Karpas-422 (cell line): ENCODE measurements around the gene FMN1. TPM values are rescaled to one million over a fixed set of nuclear protein-coding genes. Genes with fewer than 3 reads are reported as not detected.

Source experiments
- DNase-seq: peaks from one replicate; pipeline ENCODE4 v3.0.0-alpha.2; 2015
- H2AFZ ChIP-seq: fragments of 200-600 bp; sonication (generic); 2 replicates; pipeline ENCODE4 v1.6.1; 2014; ENCODE audit warnings: antibody characterized with exemption, low read length, mixed read lengths
- H3K27ac ChIP-seq: fragments of 200-600 bp; sonication (generic); 2 replicates; pipeline ENCODE4 v1.5.1; 2014; ENCODE audit warnings: mild to moderate bottlenecking, low read length, moderate library complexity
- H3K27me3 ChIP-seq: fragments of 200-600 bp; sonication (generic); 2 replicates; pipeline ENCODE4 v1.6.1; 2014; ENCODE audit warnings: low read length, mixed read lengths
- H3K36me3 ChIP-seq: fragments of 200-600 bp; sonication (generic); 2 replicates; pipeline ENCODE4 v1.6.1; 2014; ENCODE audit warnings: low read length, mixed read lengths; ENCODE audit not compliant: insufficient read depth
- H3K4me1 ChIP-seq: fragments of 200-600 bp; sonication (generic); 2 replicates; pipeline ENCODE4 v1.6.1; 2014; ENCODE audit warnings: mild to moderate bottlenecking, low read length, mixed read lengths
- H3K4me2 ChIP-seq: fragments of 200-600 bp; sonication (generic); 2 replicates; pipeline ENCODE4 v1.6.1; 2014; ENCODE audit warnings: low read length, low read depth, mild to moderate bottlenecking; ENCODE audit not compliant: poor library complexity, severe bottlenecking
- H3K4me3 ChIP-seq: fragments of 200-600 bp; sonication (generic); 2 replicates; pipeline ENCODE4 v1.5.1; 2014; ENCODE audit warnings: mild to moderate bottlenecking, antibody characterized with exemption, low read length, mixed read lengths
- H3K79me2 ChIP-seq: fragments of 200-600 bp; sonication (generic); 2 replicates; pipeline ENCODE4 v1.6.1; 2014; ENCODE audit warnings: mild to moderate bottlenecking, low read length, mixed read lengths
- H3K9ac ChIP-seq: fragments of 200-600 bp; sonication (generic); 2 replicates; pipeline ENCODE4 v1.6.0; 2014; ENCODE audit warnings: low read length
- H3K9me2 ChIP-seq: fragments of 200-600 bp; sonication (generic), shearing (Covaris generic); replicated peaks from 2 replicates; pipeline ENCODE4 v1.6.0; 2014; ENCODE audit warnings: mild to moderate bottlenecking, low read length, moderate library complexity; ENCODE audit not compliant: insufficient read depth
- H3K9me3 ChIP-seq: fragments of 300-700, 200-600 bp; sonication (generic); 2 replicates; pipeline ENCODE4 v1.6.1; 2014; ENCODE audit warnings: low read length, mixed read lengths
- H4K20me1 ChIP-seq: fragments of 200-600 bp; sonication (generic); 2 replicates; pipeline ENCODE4 v1.6.1; 2014; ENCODE audit warnings: mild to moderate bottlenecking, antibody characterized with exemption, low read length, low read depth; ENCODE audit not compliant: insufficient read depth
- total RNA-seq: library from RNA; depleted of rRNA; stranded (reverse); fragments of >200 nt; shearing (Covaris generic); gene quantifications from 2 replicates; pipeline ENCODE4 v1.2.3, GENCODE V29; 2014; ENCODE audit warnings: low replicate concordance

Gene FMN1
- total RNA-seq, 1 experiment from 2014 or later, result 1.1 TPM

DNA sequence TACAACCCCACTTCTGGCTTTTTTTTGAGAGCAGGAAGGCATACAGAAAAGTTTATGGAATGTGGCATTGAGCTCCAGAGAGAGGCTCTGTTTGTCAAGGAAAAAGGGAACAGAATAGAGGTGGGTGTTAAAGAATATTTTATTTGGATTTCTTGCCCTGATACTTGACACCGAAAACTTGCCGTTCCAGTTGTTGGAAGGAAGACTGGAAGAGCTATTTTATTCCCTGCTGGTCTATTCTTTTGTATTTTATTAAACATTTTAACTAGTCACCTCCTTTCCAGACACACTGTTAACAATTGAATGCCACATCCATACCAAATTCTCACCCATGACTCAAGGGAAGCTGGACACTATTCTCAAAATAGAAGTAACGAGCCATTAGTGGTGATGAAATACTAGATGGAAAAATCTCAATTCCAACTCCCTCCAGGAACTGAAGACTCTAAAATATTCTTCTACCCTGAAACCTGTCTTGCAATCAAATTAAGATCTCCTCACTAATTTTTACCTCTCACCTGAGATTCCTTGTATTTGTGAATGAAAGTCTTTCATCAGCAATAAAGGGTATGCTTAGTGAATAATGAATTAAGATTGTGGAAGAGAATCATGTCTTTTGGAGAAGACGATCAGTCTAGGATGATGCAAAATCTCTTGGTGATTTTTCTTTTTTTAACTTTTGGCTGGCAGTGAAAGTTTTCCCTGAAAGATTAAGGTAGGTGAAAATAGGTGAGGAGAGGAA, 448.2 kb downstream of the FMN1 start:
- no peak overlapping the region for H3K27ac ChIP-seq
- DNase-seq, result no peak
- H3K4me3 ChIP-seq, result no peak overlapping the region
- no peak overlapping the region for H3K4me2 ChIP-seq
- H3K9ac ChIP-seq, result no peak overlapping the region
- H2AFZ ChIP-seq, result no peak overlapping the region
- no peaks in the 10 kb centered on the region for H4K20me1 ChIP-seq
- H3K27me3 ChIP-seq, result 0 out of 2 replicates have a peak, but pooled peaks cover 2% of the 10 kb centered on the region
- no peaks in the 10 kb centered on the region for H3K36me3 ChIP-seq
- H3K4me1 ChIP-seq, result no peaks in the 10 kb centered on the region
- no peaks in the 10 kb centered on the region for H3K9me3 ChIP-seq
- H3K79me2 ChIP-seq, result no peaks in the 10 kb centered on the region
- H3K9me2 ChIP-seq, result no peaks in the 10 kb centered on the region

DNA sequence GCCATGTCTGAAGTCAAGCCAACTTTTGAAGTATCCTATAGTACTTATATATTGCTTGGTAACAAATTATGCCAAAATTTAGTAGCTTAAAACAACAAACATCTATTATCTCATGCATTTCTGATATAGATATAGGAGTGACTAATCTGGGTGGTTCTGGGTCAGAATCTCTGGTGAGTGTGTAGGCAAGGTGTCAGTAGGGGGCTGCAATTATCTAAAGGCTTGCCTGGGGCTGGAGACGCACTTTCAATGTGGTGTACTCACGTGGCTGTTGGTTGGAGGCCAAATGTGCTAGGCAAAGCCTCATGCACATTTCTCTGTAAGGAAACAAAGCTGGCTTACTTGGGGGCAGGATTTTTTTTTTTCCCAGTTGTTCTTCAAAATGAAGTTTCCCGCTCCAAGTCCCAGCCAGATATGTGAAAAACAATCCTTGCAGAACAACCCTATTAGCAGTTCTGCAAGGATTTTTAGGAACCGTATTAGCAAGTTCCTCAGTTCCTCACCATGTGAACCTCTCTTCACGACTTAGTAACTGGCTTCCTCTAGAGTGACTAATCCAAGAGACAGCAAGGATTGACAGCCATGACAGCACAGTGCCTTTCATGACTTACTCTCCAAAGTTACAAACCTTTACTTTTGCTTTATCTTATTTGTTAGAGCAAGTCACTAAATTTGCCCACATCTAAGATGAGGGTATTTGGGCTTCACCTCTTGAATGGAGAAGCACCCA, 450.9 kb downstream of the FMN1 start:
- Histone ChIP-seq H3K4me2 (no peak overlapping the region), H3K9me3 (no peaks in the 10 kb centered on the region), H3K9ac (no peak overlapping the region), H3K9me2 (no peaks in the 10 kb centered on the region), H3K36me3 (no peaks in the 10 kb centered on the region), H3K27ac (no peak overlapping the region), H3K4me1 (no peaks in the 10 kb centered on the region), H3K79me2 (no peaks in the 10 kb centered on the region), H2AFZ (no peak overlapping the region), H3K27me3 (0 out of 2 replicates have a peak, but pooled peaks cover 2% of the 10 kb centered on the region), H3K4me3 (no peak overlapping the region), H4K20me1 (no peaks in the 10 kb centered on the region)
- no peak for DNase-seq

DNA sequence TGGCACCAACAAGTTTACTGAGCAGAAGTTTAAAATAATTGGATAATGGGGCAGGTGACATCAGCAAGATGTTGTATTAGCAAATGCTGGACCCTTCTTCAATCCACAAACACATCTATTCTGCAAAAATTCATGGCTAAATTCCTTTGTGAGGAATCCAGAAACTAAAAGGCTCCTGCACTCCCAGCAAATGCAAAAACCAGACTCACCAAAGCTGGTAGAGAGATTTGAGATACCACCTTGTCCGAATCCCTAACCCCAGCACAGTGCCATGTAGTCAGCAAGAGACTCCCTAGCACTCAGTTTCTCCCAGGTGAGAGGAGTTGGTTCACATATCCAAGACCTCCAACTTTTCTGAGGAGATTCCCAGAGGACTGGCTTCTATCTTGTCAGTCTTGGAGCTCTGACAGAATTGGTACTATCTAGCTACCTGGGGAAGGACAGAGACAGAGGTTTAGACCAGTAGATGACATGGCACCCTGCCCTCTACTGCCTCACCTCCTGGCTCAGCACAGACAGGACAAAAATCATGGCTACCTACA, 454.9 kb downstream of the FMN1 start:
- no peaks in the 10 kb centered on the region for H3K36me3 ChIP-seq
- no peaks in the 10 kb centered on the region for H3K79me2 ChIP-seq
- H3K27me3 ChIP-seq, result no peaks in the 10 kb centered on the region
- no peaks in the 10 kb centered on the region for H4K20me1 ChIP-seq
- DNase-seq, result no peak
- no peaks in the 10 kb centered on the region for H3K9me2 ChIP-seq
- H3K4me1 ChIP-seq, result no peaks in the 10 kb centered on the region
- no peak overlapping the region for H3K9ac ChIP-seq
- no peak overlapping the region for H2AFZ ChIP-seq
- no peaks in the 10 kb centered on the region for H3K9me3 ChIP-seq
- no peak overlapping the region for H3K4me3 ChIP-seq
- no peak overlapping the region for H3K4me2 ChIP-seq
- H3K27ac ChIP-seq, result no peak overlapping the region

GRCh38 chr15:32738666-32739065, 455.8 kb downstream of the FMN1 start:
- Histone ChIP-seq H3K27ac (no peak overlapping the region), H4K20me1 (no peaks in the 10 kb centered on the region), H2AFZ (no peak overlapping the region), H3K4me2 (no peak overlapping the region), H3K4me3 (no peak overlapping the region), H3K9me2 (no peaks in the 10 kb centered on the region), H3K36me3 (no peaks in the 10 kb centered on the region), H3K27me3 (no peaks in the 10 kb centered on the region), H3K79me2 (no peaks in the 10 kb centered on the region), H3K9ac (no peak overlapping the region), H3K4me1 (no peaks in the 10 kb centered on the region), H3K9me3 (no peaks in the 10 kb centered on the region)
- no peak for DNase-seq

GRCh38 chr15:32737304-32737703, 457.2 kb downstream of the FMN1 start:
- Histone ChIP-seq H3K4me3 (no peak overlapping the region), H3K36me3 (no peaks in the 10 kb centered on the region), H2AFZ (no peak overlapping the region), H3K9ac (no peak overlapping the region), H3K4me1 (no peaks in the 10 kb centered on the region), H4K20me1 (no peaks in the 10 kb centered on the region), H3K27ac (no peak overlapping the region), H3K4me2 (no peak overlapping the region), H3K9me2 (no peaks in the 10 kb centered on the region), H3K27me3 (no peaks in the 10 kb centered on the region), H3K9me3 (no peaks in the 10 kb centered on the region), H3K79me2 (no peaks in the 10 kb centered on the region)
- no peak for DNase-seq

DNA sequence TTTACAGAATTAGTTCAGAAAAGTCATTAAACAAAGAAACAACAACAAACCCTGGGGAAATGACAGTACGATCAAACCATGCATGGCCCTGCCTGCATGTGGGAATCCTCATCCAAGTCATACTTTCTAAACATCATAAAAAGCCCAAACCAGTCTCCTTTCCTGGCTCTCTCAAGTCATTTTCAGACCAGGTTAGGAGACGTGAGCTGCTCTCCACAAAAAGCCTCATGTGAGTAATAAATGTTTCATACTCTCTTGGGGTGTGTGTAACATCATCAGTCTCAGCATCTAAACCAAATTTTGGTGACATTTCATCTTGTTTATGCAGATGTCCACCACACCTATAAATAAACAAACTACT, 457.8 kb downstream of the FMN1 start:
- H3K4me3 ChIP-seq, result no peak overlapping the region
- no peaks in the 10 kb centered on the region for H3K4me1 ChIP-seq
- H3K27ac ChIP-seq, result no peak overlapping the region
- no peak for DNase-seq
- H2AFZ ChIP-seq, result no peak overlapping the region
- H3K9me2 ChIP-seq, result no peaks in the 10 kb centered on the region
- H3K4me2 ChIP-seq, result no peak overlapping the region
- H3K79me2 ChIP-seq, result no peaks in the 10 kb centered on the region
- no peak overlapping the region for H3K9ac ChIP-seq
- H3K36me3 ChIP-seq, result no peaks in the 10 kb centered on the region
- no peaks in the 10 kb centered on the region for H4K20me1 ChIP-seq
- H3K27me3 ChIP-seq, result no peaks in the 10 kb centered on the region
- H3K9me3 ChIP-seq, result no peaks in the 10 kb centered on the region

GRCh38 chr15:32735989-32736700, 458.4 kb downstream of the FMN1 start:
- Histone ChIP-seq H3K27ac (no peak overlapping the region), H3K9me2 (no peaks in the 10 kb centered on the region), H3K4me1 (no peaks in the 10 kb centered on the region), H3K4me2 (no peak overlapping the region), H3K79me2 (no peaks in the 10 kb centered on the region), H3K27me3 (no peaks in the 10 kb centered on the region), H4K20me1 (no peaks in the 10 kb centered on the region), H3K36me3 (no peaks in the 10 kb centered on the region), H3K4me3 (no peak overlapping the region), H3K9ac (no peak overlapping the region), H3K9me3 (no peaks in the 10 kb centered on the region), H2AFZ (no peak overlapping the region)
- no peak for DNase-seq

DNA sequence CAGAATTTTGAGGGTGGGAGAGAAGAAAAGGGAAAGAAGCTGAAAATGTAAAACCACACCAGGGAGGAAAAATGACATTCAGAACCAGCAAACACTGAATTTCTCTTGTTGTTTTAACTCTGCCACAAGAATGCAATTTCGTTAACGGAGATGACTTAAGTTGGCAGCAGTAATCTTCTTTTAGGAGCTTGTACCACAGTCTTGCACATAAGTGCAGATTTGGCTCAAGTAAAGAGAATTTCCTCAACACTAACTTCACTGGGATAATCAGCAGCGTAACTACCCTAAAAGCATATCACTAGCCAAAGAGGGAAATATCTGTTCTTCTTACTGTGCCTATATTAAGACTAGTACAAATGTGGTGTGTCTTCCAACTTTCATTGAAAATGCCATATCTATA, 461.2 kb downstream of the FMN1 start:
- no peak for DNase-seq
- H3K4me1 ChIP-seq, result no peaks in the 10 kb centered on the region
- no peak overlapping the region for H3K9ac ChIP-seq
- H4K20me1 ChIP-seq, result no peaks in the 10 kb centered on the region
- no peaks in the 10 kb centered on the region for H3K79me2 ChIP-seq
- H2AFZ ChIP-seq, result no peak overlapping the region
- no peaks in the 10 kb centered on the region for H3K9me2 ChIP-seq
- H3K9me3 ChIP-seq, result no peaks in the 10 kb centered on the region
- H3K4me3 ChIP-seq, result no peak overlapping the region
- no peaks in the 10 kb centered on the region for H3K36me3 ChIP-seq
- H3K27me3 ChIP-seq, result no peaks in the 10 kb centered on the region
- no peak overlapping the region for H3K4me2 ChIP-seq
- H3K27ac ChIP-seq, result no peak overlapping the region
